ENCODE measurements around the gene AGBL1. TPM values are rescaled to one million over a fixed set of nuclear protein-coding genes. Genes with fewer than 3 reads are reported as not detected.
"Not testable (repeated sequence)": the region's sequence is repeated elsewhere in the genome, so short reads cannot be mapped to it uniquely, and the experiment has no call there.

The AGBL1 gene
- total RNA-seq, 1 donor from 2014 or later: 0.76 TPM

DNA sequence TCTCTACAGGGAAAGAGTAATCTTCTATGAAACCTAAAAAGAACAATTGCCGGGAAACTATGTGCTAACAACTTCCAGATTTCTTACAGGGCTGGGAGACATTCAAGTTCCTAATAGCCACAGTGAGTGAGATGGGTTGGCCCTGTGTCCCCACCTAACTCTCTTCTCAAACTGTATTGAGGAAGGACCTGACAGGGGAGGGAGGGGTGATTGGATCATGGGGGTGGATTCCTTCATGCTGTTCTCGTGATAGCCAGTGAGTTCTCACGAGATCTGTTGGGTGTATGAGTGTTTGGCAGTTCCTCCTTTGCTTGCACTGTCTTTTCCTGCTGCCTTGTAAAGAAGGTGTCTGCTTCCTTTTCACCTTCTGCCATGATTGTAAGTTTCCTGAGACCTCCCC lies 958.7 kb downstream of the AGBL1 start:
- Mint-ChIP-seq H3K27ac (ENCODE audit: unreplicated experiment) (no peak overlapping the region), H3K9me3 (ENCODE audit: unreplicated experiment) (no peaks in the 10 kb centered on the region), H3K36me3 (ENCODE audit: unreplicated experiment) (no peaks in the 10 kb centered on the region), H3K4me3 (ENCODE audit: unreplicated experiment) (no peak overlapping the region), H3K4me1 (ENCODE audit: low read depth, unreplicated experiment) (no peaks in the 10 kb centered on the region), H3K27me3 (ENCODE audit: unreplicated experiment) (no peaks in the 10 kb centered on the region)
- TF ChIP-seq, protein P1, sequence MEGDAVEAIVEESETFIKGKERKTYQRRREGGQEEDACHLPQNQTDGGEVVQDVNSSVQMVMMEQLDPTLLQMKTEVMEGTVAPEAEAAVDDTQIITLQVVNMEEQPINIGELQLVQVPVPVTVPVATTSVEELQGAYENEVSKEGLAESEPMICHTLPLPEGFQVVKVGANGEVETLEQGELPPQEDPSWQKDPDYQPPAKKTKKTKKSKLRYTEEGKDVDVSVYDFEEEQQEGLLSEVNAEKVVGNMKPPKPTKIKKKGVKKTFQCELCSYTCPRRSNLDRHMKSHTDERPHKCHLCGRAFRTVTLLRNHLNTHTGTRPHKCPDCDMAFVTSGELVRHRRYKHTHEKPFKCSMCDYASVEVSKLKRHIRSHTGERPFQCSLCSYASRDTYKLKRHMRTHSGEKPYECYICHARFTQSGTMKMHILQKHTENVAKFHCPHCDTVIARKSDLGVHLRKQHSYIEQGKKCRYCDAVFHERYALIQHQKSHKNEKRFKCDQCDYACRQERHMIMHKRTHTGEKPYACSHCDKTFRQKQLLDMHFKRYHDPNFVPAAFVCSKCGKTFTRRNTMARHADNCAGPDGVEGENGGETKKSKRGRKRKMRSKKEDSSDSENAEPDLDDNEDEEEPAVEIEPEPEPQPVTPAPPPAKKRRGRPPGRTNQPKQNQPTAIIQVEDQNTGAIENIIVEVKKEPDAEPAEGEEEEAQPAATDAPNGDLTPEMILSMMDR (IDR thresholded peaks at IDR 0.05; ENCODE audit: partially characterized antibody, unreplicated experiment): no peak
- DNase-seq: no peak

DNA sequence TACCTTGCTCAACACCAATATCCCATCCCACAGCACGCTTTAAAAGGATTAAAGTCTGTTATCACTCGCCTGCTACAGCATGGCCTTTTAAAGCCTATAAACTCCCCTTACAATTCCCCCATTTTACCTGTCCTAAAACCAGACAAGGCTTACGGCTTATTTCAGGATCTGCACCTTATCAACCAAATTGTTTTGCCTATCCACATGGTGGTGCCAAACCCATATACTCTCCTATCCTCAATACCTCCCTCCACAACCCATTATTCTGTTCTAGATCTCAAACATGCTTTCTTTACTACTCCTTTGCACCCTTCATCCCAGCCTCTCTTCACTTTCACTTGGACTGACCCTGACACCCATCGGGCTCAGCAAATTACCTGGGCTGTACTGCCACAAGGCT lies 962.9 kb downstream of the AGBL1 start:
- DNase-seq; H3K27ac Mint-ChIP-seq (ENCODE audit: unreplicated experiment); H3K9me3 Mint-ChIP-seq (ENCODE audit: unreplicated experiment); H3K4me1 Mint-ChIP-seq (ENCODE audit: low read depth, unreplicated experiment); H3K27me3 Mint-ChIP-seq (ENCODE audit: unreplicated experiment); H3K36me3 Mint-ChIP-seq (ENCODE audit: unreplicated experiment); H3K4me3 Mint-ChIP-seq (ENCODE audit: unreplicated experiment): not testable (repeated sequence)

DNA sequence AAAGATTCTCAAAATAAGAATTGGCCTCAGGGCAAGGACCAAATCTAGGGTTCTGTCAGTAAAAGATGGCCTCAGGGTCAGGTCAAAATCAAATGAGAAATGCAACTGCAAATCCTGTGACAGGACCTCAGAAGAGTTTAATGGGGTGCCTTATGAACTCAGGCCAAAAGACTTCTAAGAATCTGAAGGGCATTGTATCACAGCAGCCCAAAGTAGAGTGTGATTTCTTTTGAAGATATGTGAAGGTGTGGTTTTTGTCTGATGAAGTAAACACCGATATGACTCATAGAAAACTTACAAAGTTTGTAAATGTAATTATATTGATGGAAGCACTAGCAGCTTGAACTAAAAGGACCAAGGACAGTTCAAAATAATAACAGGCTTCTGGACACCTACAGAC lies 966.1 kb downstream of the AGBL1 start:
- no peaks in the 10 kb centered on the region for H3K27me3 Mint-ChIP-seq (ENCODE audit: unreplicated experiment)
- TF ChIP-seq, protein P1 (IDR thresholded peaks at IDR 0.05; ENCODE audit: partially characterized antibody, unreplicated experiment): no peak
- H3K4me1 Mint-ChIP-seq (ENCODE audit: low read depth, unreplicated experiment): peaks cover 2% of the 10 kb centered on the region
- H3K36me3 Mint-ChIP-seq (ENCODE audit: unreplicated experiment): no peaks in the 10 kb centered on the region
- H3K27ac Mint-ChIP-seq (ENCODE audit: unreplicated experiment): no peak overlapping the region
- no peak overlapping the region for H3K4me3 Mint-ChIP-seq (ENCODE audit: unreplicated experiment)
- no peak for DNase-seq
- no peaks in the 10 kb centered on the region for H3K9me3 Mint-ChIP-seq (ENCODE audit: unreplicated experiment)

DNA sequence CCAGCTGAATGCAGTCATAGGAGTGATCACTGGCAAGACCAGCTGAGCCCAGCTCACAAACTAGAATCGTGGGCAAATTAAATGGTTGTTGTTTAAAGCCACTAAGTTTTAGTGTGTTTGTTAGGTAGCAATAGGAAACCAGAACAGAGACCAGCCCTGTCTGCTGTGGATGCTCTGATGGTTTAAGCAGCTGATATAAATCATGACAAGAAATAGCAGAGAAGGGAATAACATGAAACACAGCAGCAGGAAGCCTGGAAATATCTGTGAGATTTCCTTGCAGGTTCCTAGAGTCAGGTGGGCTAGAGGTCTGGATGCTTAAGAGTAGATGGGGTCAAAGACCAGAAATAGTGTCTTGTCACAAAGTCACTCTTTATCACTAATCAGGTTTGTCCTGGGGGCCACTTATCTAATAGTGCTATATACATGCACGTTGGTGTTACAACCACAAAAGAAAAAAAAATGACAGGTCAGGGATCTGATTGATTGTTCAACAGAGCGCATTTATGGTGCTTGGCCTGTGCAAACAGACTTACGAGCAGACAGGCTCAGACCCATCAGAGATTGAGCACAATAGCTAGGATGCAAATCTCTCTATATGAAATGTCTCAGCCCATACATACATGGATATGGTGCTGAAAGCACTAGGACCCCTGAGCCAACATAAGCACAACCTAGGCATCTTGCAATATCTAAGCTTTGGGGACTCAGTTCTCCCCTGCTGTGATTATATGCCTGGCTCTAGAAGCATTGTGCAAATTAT lies 967.7 kb downstream of the AGBL1 start:
- no peak for DNase-seq
- peaks cover 14% of the 10 kb centered on the region for H3K4me1 Mint-ChIP-seq (ENCODE audit: low read depth, unreplicated experiment)
- no peak overlapping the region for H3K27ac Mint-ChIP-seq (ENCODE audit: unreplicated experiment)
- TF ChIP-seq, protein P1 (IDR thresholded peaks at IDR 0.05; ENCODE audit: partially characterized antibody, unreplicated experiment): no peak
- peaks cover 3% of the 10 kb centered on the region for H3K9me3 Mint-ChIP-seq (ENCODE audit: unreplicated experiment)
- H3K27me3 Mint-ChIP-seq (ENCODE audit: unreplicated experiment): no peaks in the 10 kb centered on the region
- H3K36me3 Mint-ChIP-seq (ENCODE audit: unreplicated experiment): no peaks in the 10 kb centered on the region
- H3K4me3 Mint-ChIP-seq (ENCODE audit: unreplicated experiment): no peak overlapping the region
